Trophoblast cell (in vitro differentiated cells and primary cell): ENCODE measurements around the gene CEP164.

Source experiments
- DNase-seq, 2 donors: peaks; one replicate each; pipeline ENCODE4 v3.0.0-alpha.2; 2016
- H2AFZ ChIP-seq: 2 replicates; pipeline ENCODE4 v1.6.1; 2013; ENCODE audit warnings: low read length, moderate library complexity, mild to moderate bottlenecking; ENCODE audit not compliant: insufficient read depth, poor library complexity
- H2AK5ac ChIP-seq: 2 replicates; pipeline ENCODE4 v1.6.1; 2013; ENCODE audit warnings: mild to moderate bottlenecking, low read length
- H2BK120ac ChIP-seq: 2 replicates; pipeline ENCODE4 v1.6.1; 2013; ENCODE audit warnings: low read length, mild to moderate bottlenecking, moderate library complexity; ENCODE audit not compliant: insufficient read depth, poor library complexity
- H2BK12ac ChIP-seq: 2 replicates; pipeline ENCODE4 v1.6.1; 2013; ENCODE audit warnings: mild to moderate bottlenecking, low read length, moderate library complexity
- H2BK5ac ChIP-seq: 2 replicates; pipeline ENCODE4 v1.6.1; 2013; ENCODE audit warnings: low read length, low read depth, moderate library complexity, mild to moderate bottlenecking; ENCODE audit not compliant: poor library complexity
- H3K14ac ChIP-seq: 2 replicates; pipeline ENCODE4 v1.6.1; 2013; ENCODE audit warnings: mild to moderate bottlenecking, low read length
- H3K18ac ChIP-seq: 2 replicates; pipeline ENCODE4 v1.6.1; 2013; ENCODE audit warnings: mild to moderate bottlenecking, low read length
- H3K23ac ChIP-seq: 2 replicates; pipeline ENCODE4 v1.6.1; 2013; ENCODE audit warnings: low read length
- H3K27ac ChIP-seq: 2 replicates; pipeline ENCODE4 v1.5.1; 2013; ENCODE audit warnings: low read depth, mild to moderate bottlenecking, inconsistent platforms, low read length, moderate library complexity
- H3K27me3 ChIP-seq: 2 replicates; pipeline ENCODE4 v1.6.1; 2013; ENCODE audit warnings: inconsistent platforms, mild to moderate bottlenecking, low read length, moderate library complexity; ENCODE audit not compliant: insufficient read depth
- H3K36me3 ChIP-seq, 2 experiments: 1 replicate in 1 of 2; 2 replicates in 1 of 2; pipeline ENCODE4 v1.6.1; 2013; ENCODE audit warnings: low read length in 2 of 2, mild to moderate bottlenecking in 2 of 2, moderate library complexity in 1 of 2; ENCODE audit not compliant: insufficient read depth in 2 of 2, control insufficient read depth in 1 of 2
- H3K4ac ChIP-seq: 2 replicates; pipeline ENCODE4 v1.6.1; 2013; ENCODE audit warnings: low read depth, mild to moderate bottlenecking, low read length, moderate library complexity
- H3K4me1 ChIP-seq, 2 experiments: 1 replicate in 1 of 2; 2 replicates in 1 of 2; pipeline ENCODE4 v1.6.1; 2013; ENCODE audit warnings: low read length in 2 of 2, mild to moderate bottlenecking in 2 of 2, moderate library complexity in 1 of 2; ENCODE audit not compliant: insufficient read depth in 2 of 2, control insufficient read depth in 1 of 2
- H3K4me2 ChIP-seq: 2 replicates; pipeline ENCODE4 v1.6.1; 2013; ENCODE audit warnings: inconsistent platforms, mild to moderate bottlenecking, low read length, moderate library complexity
- H3K4me3 ChIP-seq: 2 replicates; pipeline ENCODE4 v1.5.1; 2013; ENCODE audit warnings: mild to moderate bottlenecking, low read depth, low read length, inconsistent platforms
- H3K79me1 ChIP-seq: one replicate; pipeline ENCODE4 v1.6.1; 2013; ENCODE audit warnings: low read length
- H3K79me2 ChIP-seq: 2 replicates; pipeline ENCODE4 v1.6.1; 2013; ENCODE audit warnings: low read length, mild to moderate bottlenecking; ENCODE audit not compliant: control insufficient read depth, insufficient read depth, poor library complexity
- H3K9ac ChIP-seq: 2 replicates; pipeline ENCODE4 v1.6.1; 2013; ENCODE audit warnings: mild to moderate bottlenecking, low read length
- H3K9me3 ChIP-seq: 2 replicates; pipeline ENCODE4 v1.6.1; 2013; ENCODE audit warnings: low read depth, mild to moderate bottlenecking, control low read depth, inconsistent platforms, low read length; ENCODE audit not compliant: insufficient read depth
- H4K12ac ChIP-seq: 2 replicates; pipeline ENCODE4 v1.6.1; 2013; ENCODE audit warnings: low read depth, mild to moderate bottlenecking, low read length, moderate library complexity
- H4K8ac ChIP-seq: 2 replicates; pipeline ENCODE4 v1.6.1; 2013; ENCODE audit warnings: low read depth, mild to moderate bottlenecking, low read length, moderate library complexity
- H4K91ac ChIP-seq: one replicate; pipeline ENCODE4 v1.6.1; 2013; ENCODE audit warnings: low read depth, mild to moderate bottlenecking, low read length, moderate library complexity
- WGBS: extraction: QIAGEN DNeasy Blood & Tissue Kit; methylation state at CpG from one replicate; pipeline ENCODE4 v1.1.7; 2013; ENCODE audit warnings: missing lambda C conversion rate; ENCODE audit not compliant: insufficient read length, insufficient coverage; ENCODE audit errors: extremely low coverage; 5-methylcytosine and 5-hydroxymethylcytosine counted together

The CEP164 gene

DNA sequence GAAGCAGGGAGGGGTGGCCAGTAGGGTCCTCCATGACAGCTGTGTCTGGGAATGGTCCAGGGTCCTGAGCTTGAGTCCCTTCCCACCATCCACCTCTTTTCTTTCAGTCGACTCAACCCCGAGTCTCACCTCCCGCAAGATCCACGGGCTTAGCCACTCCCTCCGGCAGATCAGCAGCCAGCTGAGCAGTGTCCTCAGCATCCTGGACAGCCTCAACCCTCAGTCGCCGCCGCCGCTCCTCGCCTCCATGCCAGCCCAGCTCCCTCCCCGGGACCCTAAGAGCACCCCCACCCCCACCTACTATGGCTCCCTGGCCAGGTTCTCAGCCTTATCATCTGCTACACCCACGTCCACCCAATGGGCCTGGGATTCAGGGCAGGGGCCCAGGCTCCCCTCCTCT, 81.9 kb downstream of the CEP164 start:
- no peak overlapping the region for H4K91ac ChIP-seq
- H4K12ac ChIP-seq, result no peak overlapping the region
- H3K27ac ChIP-seq, result no peak overlapping the region
- peaks cover 5% of the 10 kb centered on the region for H3K9me3 ChIP-seq
- no peak overlapping the region for H3K18ac ChIP-seq
- no peaks in the 10 kb centered on the region for H3K79me2 ChIP-seq
- H3K23ac ChIP-seq, result no peak overlapping the region
- no peak for DNase-seq
- no peaks in the 10 kb centered on the region for H3K27me3 ChIP-seq
- no peak overlapping the region for H3K4me3 ChIP-seq
- no peak overlapping the region for H2BK120ac ChIP-seq
- H4K8ac ChIP-seq, result no peak overlapping the region
- H3K4me2 ChIP-seq, result no peak overlapping the region
- no peak overlapping the region for H3K14ac ChIP-seq
- WGBS, result no CpG with 5 or more reads among the region's 12 CpGs
- H2AK5ac ChIP-seq, result no peak overlapping the region
- peaks cover 4 to 11% of the 10 kb centered on the region in 2 experiments for H3K4me1 ChIP-seq
- H3K4ac ChIP-seq, result no peak overlapping the region
- H3K79me1 ChIP-seq, result no peaks in the 10 kb centered on the region
- peaks cover 22 to 27% of the 10 kb centered on the region in 2 experiments for H3K36me3 ChIP-seq
- H2BK5ac ChIP-seq, result no peak overlapping the region
- peak overlapping the region; percentile 36 for H3K9ac ChIP-seq
- H2AFZ ChIP-seq, result no peak overlapping the region
- no peak overlapping the region for H2BK12ac ChIP-seq

DNA sequence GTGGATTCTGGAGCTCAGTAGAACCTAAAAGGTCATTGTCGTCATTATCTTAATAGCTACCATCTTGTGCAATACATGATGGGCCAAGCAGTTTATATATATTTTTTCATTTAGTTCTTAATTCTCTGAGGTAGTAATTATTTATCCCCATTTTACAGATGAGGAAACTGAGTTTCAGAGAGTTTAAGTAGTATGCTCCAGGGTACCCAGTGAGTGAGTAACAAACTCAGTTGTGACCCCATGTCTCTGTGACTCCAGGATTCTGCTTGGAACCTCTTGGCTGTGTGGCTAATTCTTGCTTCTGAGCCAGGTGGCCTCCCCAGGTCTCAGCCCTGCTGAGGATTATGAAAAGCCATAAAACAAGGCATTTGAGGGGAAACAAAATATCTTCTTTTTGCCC, 82.6 kb downstream of the CEP164 start:
- no peak overlapping the region for H2BK5ac ChIP-seq
- H3K4me1 ChIP-seq, result peaks cover 4 to 11% of the 10 kb centered on the region in 2 experiments
- H2BK12ac ChIP-seq, result no peak overlapping the region
- no peak overlapping the region for H2AFZ ChIP-seq
- H3K27ac ChIP-seq, result no peak overlapping the region
- H3K14ac ChIP-seq, result no peak overlapping the region
- peaks cover 16 to 23% of the 10 kb centered on the region in 2 experiments for H3K36me3 ChIP-seq
- H4K12ac ChIP-seq, result no peak overlapping the region
- H3K4me2 ChIP-seq, result no peak overlapping the region
- DNase-seq, result no peak
- H3K23ac ChIP-seq, result no peak overlapping the region
- no peak overlapping the region for H2BK120ac ChIP-seq
- H3K9me3 ChIP-seq, result peaks cover 2% of the 10 kb centered on the region
- no peak overlapping the region for H4K8ac ChIP-seq
- H3K18ac ChIP-seq, result no peak overlapping the region
- H3K79me2 ChIP-seq, result no peaks in the 10 kb centered on the region
- H3K4ac ChIP-seq, result no peak overlapping the region
- H3K79me1 ChIP-seq, result no peaks in the 10 kb centered on the region
- no CpG with 5 or more reads among the region's 1 CpG for WGBS
- no peak overlapping the region for H3K9ac ChIP-seq
- H3K4me3 ChIP-seq, result no peak overlapping the region
- H4K91ac ChIP-seq, result no peak overlapping the region
- no peaks in the 10 kb centered on the region for H3K27me3 ChIP-seq
- no peak overlapping the region for H2AK5ac ChIP-seq

DNA sequence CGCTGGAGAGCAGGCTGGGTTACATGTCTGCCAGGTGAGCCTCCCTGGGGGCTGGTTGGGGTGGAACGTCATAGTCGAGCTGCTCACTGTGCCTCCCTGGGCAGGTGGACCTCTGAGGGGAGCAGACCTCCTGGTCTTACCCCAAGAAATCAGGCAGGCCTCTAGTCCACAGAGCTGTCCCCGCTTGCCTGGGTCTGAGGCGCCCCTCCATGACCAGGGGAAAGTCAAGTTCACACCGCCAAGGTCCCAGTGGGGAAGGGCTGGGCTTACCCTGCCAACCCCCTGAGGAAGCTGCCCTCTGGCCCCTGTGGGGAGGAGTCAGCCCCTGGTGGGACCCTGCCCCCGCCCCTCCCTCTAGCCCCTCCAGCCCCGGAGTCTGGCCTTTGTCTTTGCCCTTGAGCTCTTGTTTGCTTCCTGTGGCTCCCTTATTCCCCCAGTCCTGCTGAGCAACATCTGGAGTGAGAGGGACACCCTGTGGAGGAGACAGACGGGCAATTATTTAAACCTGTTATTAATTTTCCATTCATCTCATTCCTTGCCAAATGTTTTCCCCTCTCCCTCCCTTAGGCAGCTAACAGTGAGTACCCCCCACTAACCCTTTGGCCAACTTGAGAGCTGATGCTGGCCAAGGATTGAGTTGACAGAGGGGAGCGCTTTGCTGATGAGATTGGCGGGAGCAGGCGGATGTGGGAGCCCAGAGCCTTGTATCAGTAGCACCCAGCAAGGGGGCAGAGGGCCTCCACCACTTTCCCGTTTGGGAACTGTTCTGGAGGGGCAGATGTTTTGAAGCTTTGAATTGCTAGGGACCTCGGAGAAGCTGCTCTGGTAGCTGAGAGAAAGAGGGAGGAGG, 83.4 kb downstream of the CEP164 start:
- no CpG with 5 or more reads among the region's 14 CpGs for WGBS
- Histone ChIP-seq H2AK5ac (no peak overlapping the region), H2BK5ac (no peak overlapping the region), H3K36me3 (peaks cover 13 to 23% of the 10 kb centered on the region in 2 experiments), H4K91ac (no peak overlapping the region), H4K8ac (no peak overlapping the region), H3K9me3 (no peaks in the 10 kb centered on the region), H3K79me1 (no peaks in the 10 kb centered on the region), H3K27ac (no peak overlapping the region), H3K18ac (no peak overlapping the region), H4K12ac (no peak overlapping the region), H3K23ac (no peak overlapping the region), H3K4ac (no peak overlapping the region), H3K4me3 (no peak overlapping the region), H3K14ac (no peak overlapping the region), H2AFZ (no peak overlapping the region), H2BK12ac (no peak overlapping the region), H3K79me2 (no peaks in the 10 kb centered on the region), H3K4me2 (no peak overlapping the region), H3K9ac (no peak overlapping the region), H3K4me1 (peaks cover 4 to 11% of the 10 kb centered on the region in 2 experiments), H2BK120ac (no peak overlapping the region), H3K27me3 (no peaks in the 10 kb centered on the region)
- no peak for DNase-seq

DNA sequence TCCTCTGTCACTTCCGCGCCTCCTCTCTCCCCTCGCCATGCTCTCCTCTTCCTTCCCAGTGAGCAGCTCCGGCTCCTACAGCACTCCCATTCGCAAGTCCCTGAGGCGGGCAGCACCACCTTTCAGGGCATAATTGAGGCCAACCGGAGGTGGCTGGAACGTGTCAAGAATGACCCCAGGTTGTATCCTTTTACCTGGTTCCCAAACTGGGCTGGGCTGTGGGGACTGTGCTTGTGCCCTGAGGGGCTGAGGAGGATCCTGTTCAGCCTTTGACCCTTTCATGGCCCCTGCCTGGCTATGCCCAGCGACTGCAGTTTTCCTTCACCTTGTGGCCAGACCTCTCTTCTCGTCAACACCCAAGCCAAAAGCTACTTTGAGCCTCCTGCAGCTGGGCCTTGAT, 84.1 kb downstream of the CEP164 start:
- no peak overlapping the region for H4K12ac ChIP-seq
- no peak overlapping the region for H4K91ac ChIP-seq
- H3K79me1 ChIP-seq, result no peaks in the 10 kb centered on the region
- no peaks in the 10 kb centered on the region for H3K27me3 ChIP-seq
- no peak overlapping the region for H3K23ac ChIP-seq
- H3K4ac ChIP-seq, result no peak overlapping the region
- H3K79me2 ChIP-seq, result no peaks in the 10 kb centered on the region
- no peak overlapping the region for H3K4me3 ChIP-seq
- DNase-seq, result no peak
- peaks cover 4 to 11% of the 10 kb centered on the region in 2 experiments for H3K4me1 ChIP-seq
- H3K14ac ChIP-seq, result no peak overlapping the region
- no peak overlapping the region for H3K9ac ChIP-seq
- H2AFZ ChIP-seq, result no peak overlapping the region
- no peak overlapping the region for H2BK120ac ChIP-seq
- no peak overlapping the region for H2AK5ac ChIP-seq
- H3K9me3 ChIP-seq, result no peaks in the 10 kb centered on the region
- no peak overlapping the region for H3K27ac ChIP-seq
- H4K8ac ChIP-seq, result no peak overlapping the region
- H2BK12ac ChIP-seq, result no peak overlapping the region
- no peak overlapping the region for H2BK5ac ChIP-seq
- no CpG with 5 or more reads among the region's 10 CpGs for WGBS
- no peak overlapping the region for H3K4me2 ChIP-seq
- H3K18ac ChIP-seq, result no peak overlapping the region
- peaks cover 13 to 23% of the 10 kb centered on the region in 2 experiments for H3K36me3 ChIP-seq
